Neutrophil (primary cell): ENCODE measurements around the gene TNPO1.
A peak's percentile ranks its signal among the peaks of the same experiment; 100 is the strongest.
"Not testable (repeated sequence)": the region's sequence is repeated elsewhere in the genome, so short reads cannot be mapped to it uniquely, and the experiment has no call there.

Experiments
- H3K27ac ChIP-seq: fragments of 200-600 bp; sonication (generic); 2 replicates; pipeline ENCODE4 v1.5.1; 2016; ENCODE audit warnings: mild to moderate bottlenecking, moderate library complexity
- H3K27me3 ChIP-seq: fragments of 200-600 bp; sonication (generic); 2 replicates; pipeline ENCODE4 v1.6.0; 2016; ENCODE audit warnings: mild to moderate bottlenecking
- H3K36me3 ChIP-seq: fragments of 200-600 bp; sonication (generic); 2 replicates; pipeline ENCODE4 v1.5.1; 2017
- H3K4me1 ChIP-seq, 2 experiments: fragments of 200-600 bp in 1 of 2; sonication (generic) in 1 of 2; 1 replicate in 1 of 2; 2 replicates in 1 of 2; pipeline versions ENCODE4 v1.5.1 to v1.6.1; 2013 to 2016; ENCODE audit warnings: low read depth in 1 of 2, low read length in 1 of 2, mild to moderate bottlenecking in 1 of 2, moderate library complexity in 1 of 2; ENCODE audit not compliant: control insufficient read depth in 1 of 2, insufficient read depth in 1 of 2
- H3K4me3 ChIP-seq, 2 experiments: fragments of 200-600 bp in 1 of 2; sonication (generic) in 1 of 2; 1 replicate in 1 of 2; 2 replicates in 1 of 2; pipeline ENCODE4 v1.5.1; 2013 to 2016; ENCODE audit warnings: low read depth in 1 of 2, low read length in 1 of 2, mild to moderate bottlenecking in 1 of 2, moderate library complexity in 1 of 2
- H3K9me3 ChIP-seq: fragments of 200-600 bp; sonication (generic); 2 replicates; pipeline ENCODE4 v1.5.1; 2016
- CTCF ChIP-seq: fragments of 200-600 bp; sonication (generic); IDR thresholded peaks from 2 replicates; pipeline ENCODE4 v1.5.1; 2016; ENCODE audit warnings: antibody characterized with exemption

The TNPO1 gene

GRCh38 chr5:72925336-72926010 lies 109.0 kb downstream of the TNPO1 start:
- Histone ChIP-seq H3K36me3 (no peaks in the 10 kb centered on the region), H3K27ac (no peak overlapping the region), H3K9me3 (no peaks in the 10 kb centered on the region), H3K27me3 (no peaks in the 10 kb centered on the region), H3K4me1 (no peaks in the 10 kb centered on the region), H3K4me3 (no peak overlapping the region)
- TF ChIP-seq CTCF: no peak

GRCh38 chr5:72932686-72933085 lies 116.2 kb downstream of the TNPO1 start:
- H3K4me3 ChIP-seq, H3K4me1 ChIP-seq, H3K27ac ChIP-seq, H3K27me3 ChIP-seq, H3K9me3 ChIP-seq, H3K36me3 ChIP-seq: not testable (repeated sequence)

GRCh38 chr5:72934953-72935725 lies 118.7 kb downstream of the TNPO1 start:
- not testable (repeated sequence) for H3K27ac ChIP-seq, H3K4me3 ChIP-seq, H3K36me3 ChIP-seq, H3K27me3 ChIP-seq, H3K9me3 ChIP-seq
- peaks cover 16 to 17% of the 10 kb centered on the region in 2 experiments for H3K4me1 ChIP-seq

GRCh38 chr5:72936893-72937292 lies 120.4 kb downstream of the TNPO1 start:
- Histone ChIP-seq H3K36me3 (no peaks in the 10 kb centered on the region), H3K27ac (peak overlapping the region; percentile 60)
- TF ChIP-seq CTCF: no peak

GRCh38 chr5:72937517-72938061 lies 121.1 kb downstream of the TNPO1 start:
- Histone ChIP-seq H3K36me3 (no peaks in the 10 kb centered on the region), H3K27ac (peak overlapping the region; percentile 60), H3K27me3 (no peaks in the 10 kb centered on the region), H3K4me3 (peak overlapping the region in 1 of 2 experiments; percentile 14), H3K4me1 (peaks cover 17 to 19% of the 10 kb centered on the region in 2 experiments), H3K9me3 (no peaks in the 10 kb centered on the region)
- TF ChIP-seq CTCF: no peak

More at GRCh38 chr5:72936893-72937292, 120.4 kb downstream of the TNPO1 start:
- Histone ChIP-seq H3K4me3 (no peak overlapping the region), H3K27me3 (no peaks in the 10 kb centered on the region), H3K4me1 (peaks cover 17 to 19% of the 10 kb centered on the region in 2 experiments), H3K9me3 (no peaks in the 10 kb centered on the region)

- peaks cover 17 to 19% of the 10 kb centered on the region in 2 experiments for H3K4me1 ChIP-seq
- H3K9me3 ChIP-seq: no peaks in the 10 kb centered on the region
- no peaks in the 10 kb centered on the region for H3K27me3 ChIP-seq
- no peak for TF ChIP-seq CTCF
- H3K4me3 ChIP-seq: peak overlapping the region in 1 of 2 experiments; percentile 14
- no peak overlapping the region for H3K27ac ChIP-seq
- no peaks in the 10 kb centered on the region for H3K36me3 ChIP-seq
Observed at GRCh38 chr5:72938206-72938605, 121.7 kb downstream of the TNPO1 start.
